Prostate gland (tissue), 2 donors: ENCODE data around the gene DHDH. TPM values are rescaled to one million over a fixed set of nuclear protein-coding genes. Genes with fewer than 3 reads are reported as not detected.

ENCODE experiments used
- DNase-seq: peaks from one replicate; pipeline ENCODE4 v3.0.0-alpha.2; 2019; ENCODE audit warnings: low spot score
- H3K27ac ChIP-seq, 2 donors: fragments of 200-600 bp; sonication (generic); 2 replicates each; pipeline ENCODE4 v1.5.1; 2017 to 2019
- H3K27me3 ChIP-seq: fragments of 200-600 bp; sonication (generic); replicated peaks from 2 replicates; pipeline ENCODE4 v1.5.1; 2019; ENCODE audit not compliant: insufficient read depth
- H3K36me3 ChIP-seq, 2 donors: fragments of 200-600 bp; sonication (generic); 1 replicate in 1 of 2; 2 replicates in 1 of 2; pipeline versions ENCODE4 v1.5.1 to v1.8.1; 2017 to 2019
- H3K4me1 ChIP-seq: fragments of 200-600 bp; sonication (generic); replicated peaks from 2 replicates; pipeline ENCODE4 v1.5.1; 2019
- H3K4me3 ChIP-seq, 2 donors: fragments of 200-600 bp; sonication (generic); 2 replicates each; pipeline ENCODE4 v1.5.1; 2017 to 2019
- H3K9me3 ChIP-seq: fragments of 200-600 bp; sonication (generic); 2 replicates; pipeline ENCODE4 v1.5.1; 2017
- CTCF ChIP-seq, 4 experiments: fragments of 200-600 bp in 2 of 4; fragments of 450-650 bp in 2 of 4; sonication (generic) in 2 of 4; IDR thresholded peaks; 1 replicate in 3 of 4; 2 replicates in 1 of 4; pipeline ENCODE4 v1.5.1; 2016 to 2019; ENCODE audit warnings: antibody characterized with exemption in 4 of 4, mild to moderate bottlenecking in 2 of 4, moderate library complexity in 2 of 4
- POLR2A ChIP-seq: fragments of 450-650 bp; IDR thresholded peaks from one replicate; pipeline ENCODE4 v1.6.1; 2016; ENCODE audit warnings: antibody characterized with exemption, mild to moderate bottlenecking
- POLR2AphosphoS5 ChIP-seq: sonication (generic); formaldehyde crosslinking; IDR thresholded peaks from one replicate; pipeline ENCODE4 v1.6.1; 2017; ENCODE audit warnings: antibody characterized with exemption
- WGBS: methylation state at CpG from one replicate; pipeline ENCODE4 v1.1.5; 2018; 5-methylcytosine and 5-hydroxymethylcytosine counted together
- intact Hi-C: fragments of 100-400 bp; cut with DNase I; formaldehyde crosslinking; loops from one replicate; pipeline ENCODE4 v1.14.2; 2022
- small RNA-seq, 2 donors: library from RNA; depleted of rRNA; stranded (forward); fragments of <200 nt; gene quantifications; one replicate each; pipeline ENCODE3, GENCODE V24; 2016
- total RNA-seq, 2 donors: library from RNA; depleted of rRNA; stranded (reverse); fragments of >200 nt; gene quantifications; one replicate each; pipeline ENCODE4 v1.1.0, GENCODE V29; 2016

The DHDH gene
- total RNA-seq, 2 donors from 2014 or later: 4.6 to 12.6 TPM

DNA sequence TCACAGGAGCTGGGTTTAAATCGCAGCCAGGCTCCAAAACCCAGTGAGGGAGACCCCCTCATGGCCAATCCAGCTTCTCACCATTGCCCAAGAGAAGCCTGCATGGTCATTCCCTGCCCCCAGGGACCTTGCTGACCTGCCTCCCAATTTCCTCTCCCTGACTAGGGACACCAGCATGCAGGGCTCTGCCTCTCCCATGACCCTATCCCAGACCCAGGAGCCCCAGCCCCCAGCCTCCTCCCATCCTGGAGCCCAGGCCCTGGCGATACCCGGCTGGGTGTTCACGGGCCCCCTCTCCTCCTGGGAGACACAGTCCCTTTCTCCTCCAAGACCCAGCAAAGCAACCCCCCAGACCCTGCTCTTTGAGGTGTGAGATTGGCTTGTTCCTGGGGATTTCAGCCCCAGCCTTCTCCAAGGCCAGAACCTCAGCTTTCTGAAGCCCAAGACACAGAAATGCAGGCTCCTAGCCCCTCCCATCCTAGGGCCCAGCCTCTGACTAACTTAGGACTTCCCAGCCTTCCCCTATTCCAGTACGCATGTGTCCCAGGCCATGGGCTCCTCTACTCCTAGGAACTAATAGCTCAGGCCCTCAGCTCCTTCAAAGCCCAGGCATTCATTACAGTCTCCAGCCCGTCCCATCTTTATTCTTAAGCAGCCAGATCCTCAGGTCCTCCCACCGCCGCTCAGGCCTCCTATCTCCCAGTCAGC, 58.5 kb downstream of the DHDH start:
- TF ChIP-seq POLR2A: peak; percentile 83
- TF ChIP-seq POLR2AphosphoS5: peak; percentile 89
- no peak for TF ChIP-seq CTCF (IDR thresholded peaks at IDR 0.05)
- Histone ChIP-seq H3K27me3 (no peaks in the 10 kb centered on the region), H3K4me3 (peak overlapping the region; percentile 74 to 88), H3K9me3 (no peaks in the 10 kb centered on the region), H3K27ac (peak overlapping the region; percentile 97 to 98), H3K4me1 (peaks cover 19% of the 10 kb centered on the region), H3K36me3 (no peaks in the 10 kb centered on the region)
- 12% methylated on average over 8 of the region's 8 CpGs for WGBS
- peak; percentile 74 for DNase-seq
- intact Hi-C loops: no loop called here

- WGBS: under 1% methylated on average over 20 of the region's 20 CpGs
- intact Hi-C loops: no loop called here
- no peak for DNase-seq
- no peaks in the 10 kb centered on the region for H3K27me3 ChIP-seq
- H3K36me3 ChIP-seq: no peaks in the 10 kb centered on the region
- H3K9me3 ChIP-seq: no peaks in the 10 kb centered on the region
- H3K4me1 ChIP-seq: peaks cover 19% of the 10 kb centered on the region
- peak overlapping the region; percentile 97 to 98 for H3K27ac ChIP-seq
- H3K4me3 ChIP-seq: peak overlapping the region; percentile 74 to 88
- no peak for TF ChIP-seq POLR2A
- TF ChIP-seq CTCF (IDR thresholded peaks at IDR 0.05): no peak
- no peak for TF ChIP-seq POLR2AphosphoS5
Measured at GRCh38 chr19:48992581-48993174, 59.2 kb downstream of the DHDH start.

GRCh38 chr19:48993175-48994034, 59.9 kb downstream of the DHDH start, which contains the start of the genes GYS1 and RUVBL2:
TSS of gene GYS1 (minus strand) at chr19:48993309. CDS start at chr19:48993112, 197 bp downstream.
TSS of gene RUVBL2 (plus strand) at chr19:48993887. CDS start at chr19:48993912, 25 bp downstream.
- Histone ChIP-seq H3K27ac (peak within 1 kb of the TSS; percentile 97 to 98), H3K4me3 (peak within 1 kb of the TSS; percentile 74 to 88), H3K36me3 (no peaks in the 10 kb centered on the region), H3K27me3 (no peaks in the 10 kb centered on the region), H3K4me1 (peaks cover 19% of the 10 kb centered on the region), H3K9me3 (no peaks in the 10 kb centered on the region)
- under 1% methylated on average over 50 of the region's 56 CpGs for WGBS
- intact Hi-C loops: no loop called here
- DNase-seq: peak; percentile 99
- peak; percentile 96 to 100 (median 99) for TF ChIP-seq CTCF (IDR thresholded peaks at IDR 0.05)
- peak; percentile 99 for TF ChIP-seq POLR2A
- peak; percentile 99 for TF ChIP-seq POLR2AphosphoS5

DNA sequence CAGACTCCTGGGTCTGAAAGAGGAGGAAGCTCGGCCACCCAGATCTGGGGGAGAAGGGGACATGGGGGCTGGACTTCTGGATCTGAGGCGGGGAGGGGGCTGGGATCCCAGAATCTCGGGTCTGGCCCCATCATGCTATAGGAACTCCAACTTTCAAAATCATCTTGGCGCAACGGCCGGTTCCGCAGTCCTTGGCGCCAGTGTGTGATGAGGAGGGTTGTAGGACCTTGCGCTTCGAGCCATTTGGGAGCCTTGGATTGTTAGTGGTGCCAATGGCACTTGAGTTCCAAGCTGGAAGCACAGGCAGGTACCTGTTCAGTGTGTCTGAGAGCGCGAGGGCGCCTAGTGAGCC, 60.5 kb downstream of the DHDH start:
- TF ChIP-seq POLR2A: no peak
- no peak for TF ChIP-seq CTCF (IDR thresholded peaks at IDR 0.05)
- TF ChIP-seq POLR2AphosphoS5: no peak
- Histone ChIP-seq H3K27ac (peak overlapping the region; percentile 97 to 98), H3K27me3 (no peaks in the 10 kb centered on the region), H3K4me3 (peak overlapping the region; percentile 74 to 88), H3K9me3 (no peaks in the 10 kb centered on the region), H3K4me1 (peaks cover 19% of the 10 kb centered on the region), H3K36me3 (no peaks in the 10 kb centered on the region)
- WGBS: 3% methylated on average over 13 of the region's 13 CpGs
- no peak for DNase-seq
- intact Hi-C loops: no loop called here

Small RNA genes within 50 kb of the gene (small RNA-seq; reads per million reads assigned to genes)
- 0 reads per million in 2 donors for gene AC026803.1

Other genes with a start within 250 kb of the DHDH start
- 1 to 10 TPM; 1.4 to 2.7 TPM for gene FUT2, start 237.7 kb upstream of the DHDH start, total RNA-seq
- gene MAMSTR, start 214.0 kb upstream of the DHDH start, total RNA-seq: 10 to 100 TPM in 1 of 2 donors, 1 to 10 TPM in 1; 2.6 to 13.9 TPM
- gene RASIP1, start 193.1 kb upstream of the DHDH start, total RNA-seq: 10 to 100 TPM in 1 of 2 donors, 1 to 10 TPM in 1; 9.1 to 16.2 TPM
- gene IZUMO1, start 186.8 kb upstream of the DHDH start, total RNA-seq: 1 to 10 TPM in 1 of 2 donors, not detected in 1; 6.4 TPM
- 1 to 10 TPM; 2.1 to 4.1 TPM for gene FUT1, start 181.1 kb upstream of the DHDH start, total RNA-seq
- gene FGF21, start 178.2 kb upstream of the DHDH start, total RNA-seq: not detected
- gene BCAT2, start 122.7 kb upstream of the DHDH start, total RNA-seq: 10 to 100 TPM; 71.8 to 92.0 TPM
- gene HSD17B14, start 97.2 kb upstream of the DHDH start, total RNA-seq: 10 to 100 TPM; 11.0 to 11.2 TPM
- gene PLEKHA4, start 65.1 kb upstream of the DHDH start, total RNA-seq: 10 to 100 TPM in 1 of 2 donors, 1 to 10 TPM in 1; 9.4 to 22.9 TPM
- gene PPP1R15A, start 61.3 kb upstream of the DHDH start, total RNA-seq: 10 to 100 TPM; 35.1 to 49.0 TPM
- 10 to 100 TPM in 1 of 2 donors, not detected in 1; 10.7 TPM for gene TULP2, start 35.0 kb upstream of the DHDH start, total RNA-seq
- 100 to 1,000 TPM; 432 to 441 TPM for gene NUCB1, start 33.4 kb upstream of the DHDH start, total RNA-seq
- 10 to 100 TPM; 52.1 to 62.3 TPM for gene BAX, start 21.2 kb downstream of the DHDH start, total RNA-seq
- 1,000 to 10,000 TPM; 1,764 to 2,124 TPM for gene FTL, start 31.6 kb downstream of the DHDH start, total RNA-seq
- gene GYS1, start 59.6 kb downstream of the DHDH start, total RNA-seq: 10 to 100 TPM; 47.3 to 52.0 TPM
- 100 to 1,000 TPM; 110 to 126 TPM for gene RUVBL2, start 60.2 kb downstream of the DHDH start, total RNA-seq
- 1 to 10 TPM in 1 of 2 donors, not detected in 1; 5.2 TPM for gene LHB, start 83.4 kb downstream of the DHDH start, total RNA-seq
- not detected for gene CGB3, start 90.6 kb downstream of the DHDH start, total RNA-seq
- not detected for gene CGB2, start 98.2 kb downstream of the DHDH start, total RNA-seq
- not detected for gene CGB1, start 103.2 kb downstream of the DHDH start, total RNA-seq
- not detected for gene CGB5, start 110.1 kb downstream of the DHDH start, total RNA-seq
- not detected for gene CGB8, start 115.4 kb downstream of the DHDH start, total RNA-seq
- gene CGB7, start 124.0 kb downstream of the DHDH start, total RNA-seq: 1 to 10 TPM; 2.0 to 2.1 TPM
- 10 to 100 TPM in 1 of 2 donors, 1 to 10 TPM in 1; 7.0 to 24.4 TPM for gene NTF4, start 131.1 kb downstream of the DHDH start, total RNA-seq
- not detected for gene KCNA7, start 139.0 kb downstream of the DHDH start, total RNA-seq
- 100 to 1,000 TPM; 318 to 391 TPM for gene SNRNP70, start 151.8 kb downstream of the DHDH start, total RNA-seq
- gene LIN7B, start 180.7 kb downstream of the DHDH start, total RNA-seq: 10 to 100 TPM; 31.2 to 64.3 TPM
- gene C19orf73, start 185.4 kb downstream of the DHDH start, total RNA-seq: 10 to 100 TPM in 1 of 2 donors, 1 to 10 TPM in 1; 2.2 to 11.1 TPM
- gene PPFIA3, start 185.8 kb downstream of the DHDH start, total RNA-seq: 10 to 100 TPM; 12.3 to 18.2 TPM
- 1 to 10 TPM; 3.8 to 6.7 TPM for gene HRC, start 221.7 kb downstream of the DHDH start, total RNA-seq
- 100 to 1,000 TPM in 1 of 2 donors, 10 to 100 TPM in 1; 99.0 to 126 TPM for gene TRPM4, start 224.1 kb downstream of the DHDH start, total RNA-seq